GM12878 (cell line): ENCODE data around the gene BSND. TPM values are rescaled to one million over a fixed set of nuclear protein-coding genes. Genes with fewer than 3 reads are reported as not detected.

ENCODE experiments used
- ATAC-seq: fragments of 200-7000 bp; cut with Tn5 transposase; 3 replicates; pipeline ENCODE4 v1.9.1; 2020; ENCODE audit warnings: mild to moderate bottlenecking, moderate library complexity
- BruUV-seq: library from RNA; stranded (reverse); fragments of 400-500 nt; replicated peaks from 2 replicates; lab custom pipeline; 2021; lab: Mats Ljungman, UMichigan
- CTCF ChIA-PET: fragments of 300-600 bp; sonication (Branson Sonifier 250); formaldehyde crosslinking; extraction: SDS; loops from one replicate; lab custom pipeline; 2021; ENCODE audit warnings: inconsistent platforms; lab: Yijun Ruan, JAX
- POLR2A ChIA-PET: fragments of 350-600 bp; formaldehyde crosslinking; extraction: SDS; loops from one replicate; lab custom pipeline; 2021; ENCODE audit warnings: inconsistent platforms; lab: Charles Lee
- RAD21 ChIA-PET: fragments of 300-600 bp; sonication (Branson Sonifier 250); formaldehyde crosslinking; loops from one replicate; lab custom pipeline; 2023; ENCODE audit warnings: antibody characterized with exemption; ENCODE audit not compliant: unreplicated experiment; lab: Charles Lee
- SMC1A ChIA-PET: fragments of 300-600 bp; sonication (Branson Sonifier 250); formaldehyde crosslinking; loops from one replicate; lab custom pipeline; 2023; ENCODE audit not compliant: unreplicated experiment, uncharacterized antibody; lab: Charles Lee
- DNase-seq: peaks from one replicate; pipeline ENCODE4 v3.0.0-alpha.2; 2011; ENCODE audit warnings: low read depth, low spot score
- FAIRE-seq: peaks from 3 replicates; lab custom pipeline; 2011; peaks lifted over from hg19 to GRCh38; lab: Jason Lieb, UNC
- H2AFZ ChIP-seq: 2 replicates; pipeline ENCODE4 v1.6.0; 2011; ENCODE audit warnings: low read depth, low read length, control low read depth; ENCODE audit not compliant: control insufficient read depth
- H3K27ac ChIP-seq: 2 replicates; pipeline ENCODE4 v1.5.1; 2011; ENCODE audit warnings: control low read depth; ENCODE audit not compliant: control insufficient read depth, insufficient read depth
- H3K27me3 ChIP-seq, 2 experiments: replicated peaks in 1 of 2; 2 replicates each; pipeline versions ENCODE4 v1.6.0 to v1.6.1; 2011; ENCODE audit warnings: low read length in 1 of 2; ENCODE audit not compliant: control insufficient read depth in 2 of 2, insufficient read depth in 2 of 2
- H3K36me3 ChIP-seq, 2 experiments: 2 replicates each; pipeline ENCODE4 v1.5.1; 2011; ENCODE audit warnings: low read length in 1 of 2; ENCODE audit not compliant: control insufficient read depth in 2 of 2, insufficient read depth in 2 of 2
- H3K4me1 ChIP-seq: 2 replicates; pipeline ENCODE4 v1.6.1; 2011; ENCODE audit warnings: mild to moderate bottlenecking, low read length, moderate library complexity, mixed read lengths; ENCODE audit not compliant: control insufficient read depth, insufficient read depth
- H3K4me2 ChIP-seq: 2 replicates; pipeline ENCODE4 v1.6.0; 2011; ENCODE audit warnings: control low read depth; ENCODE audit not compliant: control insufficient read depth, insufficient read depth
- H3K4me3 ChIP-seq: fragments of 200-600 bp; sonication (generic); 2 replicates; pipeline ENCODE4 v1.5.1; 2016
- H3K79me2 ChIP-seq: 2 replicates; pipeline ENCODE4 v1.6.0; 2011; ENCODE audit warnings: low read length; ENCODE audit not compliant: control insufficient read depth, insufficient read depth
- H3K9ac ChIP-seq: 2 replicates; pipeline ENCODE4 v1.8.0; 2011; ENCODE audit warnings: low read length, control low read depth, mixed read lengths; ENCODE audit not compliant: control insufficient read depth, insufficient read depth
- H3K9me3 ChIP-seq: replicated peaks from 3 replicates; pipeline ENCODE4 v1.5.1; 2011; ENCODE audit warnings: mild to moderate bottlenecking, low read length; ENCODE audit not compliant: control insufficient read depth, insufficient read depth
- H4K20me1 ChIP-seq: 2 replicates; pipeline ENCODE4 v1.6.0; 2011; ENCODE audit not compliant: control insufficient read depth, insufficient read depth
- CREB1 ChIP-seq: IDR thresholded peaks from 2 replicates; pipeline ENCODE4 v1.6.1; 2012; ENCODE audit warnings: low read depth, mild to moderate bottlenecking, inconsistent platforms
- EED ChIP-seq: sonication (generic); IDR thresholded peaks from 2 replicates; pipeline ENCODE4 v1.6.1; 2016; ENCODE audit warnings: antibody characterized with exemption, low read depth
- FOXK2 ChIP-seq: fragments of 450-650 bp; IDR thresholded peaks from 2 replicates; pipeline ENCODE4 v1.6.1; 2017; ENCODE audit warnings: mild to moderate bottlenecking, moderate library complexity
- NFXL1 ChIP-seq: fragments of 450-650 bp; IDR thresholded peaks from 2 replicates; pipeline ENCODE4 v1.6.1; 2017; ENCODE audit warnings: antibody characterized with exemption, mild to moderate bottlenecking, borderline replicate concordance
- POU2F2 ChIP-seq: IDR thresholded peaks from 3 replicates; pipeline ENCODE4 v1.6.1; 2011; ENCODE audit warnings: low read depth, mild to moderate bottlenecking, low read length, borderline replicate concordance
- RELA ChIP-seq: fragments of 450-650 bp; IDR thresholded peaks from 2 replicates; pipeline ENCODE4 v1.8.0; 2014; ENCODE audit warnings: borderline replicate concordance; ENCODE audit not compliant: partially characterized antibody
- RUNX3 ChIP-seq: IDR thresholded peaks from 2 replicates; pipeline ENCODE4 v1.6.1; 2012; ENCODE audit warnings: low read length, inconsistent platforms
- SMAD5 ChIP-seq: IDR thresholded peaks from 2 replicates; pipeline ENCODE4 v1.6.1; 2016; ENCODE audit warnings: antibody characterized with exemption, low read depth
- SUZ12 ChIP-seq: fragments of 200-600 bp; sonication (generic); IDR thresholded peaks from one replicate; pipeline ENCODE4 v1.6.1; 2018; ENCODE audit warnings: antibody characterized with exemption, mild to moderate bottlenecking; ENCODE audit not compliant: unreplicated experiment
- WGBS: methylation state at CpG from one replicate; pipeline ENCODE4 v1.1.6; 2016; ENCODE audit warnings: low lambda C conversion rate; ENCODE audit not compliant: insufficient replicate concordance, insufficient coverage; ENCODE audit errors: missing lambda C conversion rate; 5-methylcytosine and 5-hydroxymethylcytosine counted together
- in situ Hi-C: fragments of 300-500 bp; cut with MboI; formaldehyde crosslinking; loops from 9 replicates; pipeline ENCODE4 v1.14.3; 2018; ENCODE audit warnings: mixed read lengths
- intact Hi-C: fragments of 100-400 bp; cut with micrococcal nuclease; formaldehyde crosslinking; loops from one replicate; pipeline ENCODE4 v1.14.2; 2022; ENCODE audit not compliant: unreplicated experiment
- polyA plus RNA-seq, 11 experiments: library from polyadenylated mRNA; depleted of rRNA in 4 of 11; unstranded in 6 of 11; stranded (reverse) in 5 of 11; fragments of >200 nt; fragmentation: Nextera tagmentation in 4 of 11; fragmentation: Illumina TruSeq in 1 of 11; extraction: Ambion mirVana in 4 of 11; extraction: Trizol in 1 of 11; gene quantifications; 1 replicate in 1 of 11; 2 replicates in 10 of 11; pipeline versions ENCODE4 v1.2.1 to v1.2.3, GENCODE V29; 2011 to 2016; ENCODE audit warnings: inconsistent platforms in 2 of 11, missing spikeins in 2 of 11, low read depth in 1 of 11
- total RNA-seq, 4 experiments: library from RNA; depleted of rRNA in 3 of 4; stranded (reverse); fragments of >200 nt in 3 of 4; fragmentation: Illumina TruSeq in 1 of 4; extraction: Trizol in 1 of 4; gene quantifications; 2 replicates each; pipeline versions ENCODE4 v1.2.1 to v1.2.3, GENCODE V29; 2013 to 2021
- TF ChIP-seq, protein P1 (sequence below): fragments of 450-650 bp; IDR thresholded peaks from 2 replicates; pipeline ENCODE4 v1.6.1; 2017; ENCODE audit warnings: low read depth, mild to moderate bottlenecking, moderate library complexity
- TF ChIP-seq, protein P2 (sequence below): fragments of 450-650 bp; conservative IDR thresholded peaks from 2 replicates; pipeline ENCODE4 v1.6.1; 2017; ENCODE audit warnings: mild to moderate bottlenecking, moderate library complexity
- TF ChIP-seq, protein P3 (sequence below): fragments of 450-650 bp; IDR thresholded peaks from 2 replicates; pipeline ENCODE4 v1.6.1; 2018; ENCODE audit warnings: mild to moderate bottlenecking, low read depth, moderate library complexity; ENCODE audit not compliant: partially characterized antibody

The BSND gene
- total and polyA plus RNA-seq, 10 of the 15 experiments (the other 5 are each of a cell fraction or from before 2014, with no cell fraction given) = not detected

DNA sequence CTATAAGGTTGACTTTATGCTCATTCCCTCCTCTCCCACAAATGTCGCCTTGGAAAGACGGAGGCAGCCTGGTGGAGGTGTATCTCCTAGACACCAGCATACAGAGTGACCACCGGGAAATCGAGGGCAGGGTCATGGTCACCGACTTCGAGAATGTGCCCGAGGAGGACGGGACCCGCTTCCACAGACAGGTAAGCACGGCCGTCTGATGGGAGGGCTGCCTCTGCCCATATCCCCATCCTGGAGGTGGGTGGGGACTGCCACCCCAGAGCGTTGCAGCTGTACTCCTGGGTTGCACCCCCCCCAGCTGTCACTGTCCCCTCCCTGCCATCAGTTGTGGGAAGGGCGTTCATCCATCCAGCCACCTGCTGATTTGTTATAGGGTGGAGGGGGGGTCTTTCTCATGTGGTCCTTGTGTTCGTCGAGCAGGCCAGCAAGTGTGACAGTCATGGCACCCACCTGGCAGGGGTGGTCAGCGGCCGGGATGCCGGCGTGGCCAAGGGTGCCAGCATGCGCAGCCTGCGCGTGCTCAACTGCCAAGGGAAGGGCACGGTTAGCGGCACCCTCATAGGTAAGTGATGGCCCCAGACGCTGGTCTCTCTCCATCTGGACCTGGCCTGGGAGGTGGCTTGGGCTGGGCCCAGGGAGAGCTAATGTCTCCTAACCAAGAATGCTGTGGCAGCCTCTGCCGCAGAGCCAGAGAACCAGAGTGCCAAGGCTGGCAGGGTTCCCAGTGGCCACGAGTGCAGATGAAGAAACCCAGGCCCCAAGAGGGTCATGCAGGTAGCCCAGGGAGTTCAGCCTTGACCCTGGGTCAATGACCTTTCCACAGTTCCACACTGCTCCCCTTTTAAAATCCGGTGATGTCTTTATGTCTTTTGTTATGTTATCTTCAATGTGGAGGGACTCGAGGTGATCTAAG, 53.7 kb downstream of the BSND start:
- 21% methylated on average over 29 of the region's 29 CpGs for WGBS

More for the DNA sequence above, 53.7 kb downstream of the BSND start:
- ChIA-PET CTCF (no interaction called here), RAD21 (no interaction called here), POLR2A (no interaction called here), SMC1A (no interaction called here)
- H4K20me1 ChIP-seq = no peaks in the 10 kb centered on the region
- no TSS peak for BruUV-seq
- in situ Hi-C loops = no loop called here
- no peak overlapping the region for H3K4me3 ChIP-seq
- ATAC-seq = no peak
- no peak overlapping the region for H2AFZ ChIP-seq
- DNase-seq = no peak
- no peaks in the 10 kb centered on the region for H3K79me2 ChIP-seq
- H3K4me2 ChIP-seq = no peak overlapping the region
- H3K9me3 ChIP-seq = no peaks in the 10 kb centered on the region
- H3K27me3 ChIP-seq = peaks cover 3 to 5% of the 10 kb centered on the region in 2 experiments; a peak in 3 of 4 replicates
- no peak overlapping the region for H3K27ac ChIP-seq
- H3K4me1 ChIP-seq = no peaks in the 10 kb centered on the region
- no peak overlapping the region for H3K9ac ChIP-seq
- no peak for FAIRE-seq
- intact Hi-C loops = no loop called here
- TF ChIP-seq RUNX3 (no peak), CREB1 (no peak), RELA (no peak), NFXL1 (no peak), SMAD5 (no peak), POU2F2 (no peak), EED (no peak), FOXK2 (no peak), SUZ12 (no peak)
- TF ChIP-seq, protein P1, sequence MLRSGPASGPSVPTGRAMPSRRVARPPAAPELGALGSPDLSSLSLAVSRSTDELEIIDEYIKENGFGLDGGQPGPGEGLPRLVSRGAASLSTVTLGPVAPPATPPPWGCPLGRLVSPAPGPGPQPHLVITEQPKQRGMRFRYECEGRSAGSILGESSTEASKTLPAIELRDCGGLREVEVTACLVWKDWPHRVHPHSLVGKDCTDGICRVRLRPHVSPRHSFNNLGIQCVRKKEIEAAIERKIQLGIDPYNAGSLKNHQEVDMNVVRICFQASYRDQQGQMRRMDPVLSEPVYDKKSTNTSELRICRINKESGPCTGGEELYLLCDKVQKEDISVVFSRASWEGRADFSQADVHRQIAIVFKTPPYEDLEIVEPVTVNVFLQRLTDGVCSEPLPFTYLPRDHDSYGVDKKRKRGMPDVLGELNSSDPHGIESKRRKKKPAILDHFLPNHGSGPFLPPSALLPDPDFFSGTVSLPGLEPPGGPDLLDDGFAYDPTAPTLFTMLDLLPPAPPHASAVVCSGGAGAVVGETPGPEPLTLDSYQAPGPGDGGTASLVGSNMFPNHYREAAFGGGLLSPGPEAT = no peak
- TF ChIP-seq, protein P2, sequence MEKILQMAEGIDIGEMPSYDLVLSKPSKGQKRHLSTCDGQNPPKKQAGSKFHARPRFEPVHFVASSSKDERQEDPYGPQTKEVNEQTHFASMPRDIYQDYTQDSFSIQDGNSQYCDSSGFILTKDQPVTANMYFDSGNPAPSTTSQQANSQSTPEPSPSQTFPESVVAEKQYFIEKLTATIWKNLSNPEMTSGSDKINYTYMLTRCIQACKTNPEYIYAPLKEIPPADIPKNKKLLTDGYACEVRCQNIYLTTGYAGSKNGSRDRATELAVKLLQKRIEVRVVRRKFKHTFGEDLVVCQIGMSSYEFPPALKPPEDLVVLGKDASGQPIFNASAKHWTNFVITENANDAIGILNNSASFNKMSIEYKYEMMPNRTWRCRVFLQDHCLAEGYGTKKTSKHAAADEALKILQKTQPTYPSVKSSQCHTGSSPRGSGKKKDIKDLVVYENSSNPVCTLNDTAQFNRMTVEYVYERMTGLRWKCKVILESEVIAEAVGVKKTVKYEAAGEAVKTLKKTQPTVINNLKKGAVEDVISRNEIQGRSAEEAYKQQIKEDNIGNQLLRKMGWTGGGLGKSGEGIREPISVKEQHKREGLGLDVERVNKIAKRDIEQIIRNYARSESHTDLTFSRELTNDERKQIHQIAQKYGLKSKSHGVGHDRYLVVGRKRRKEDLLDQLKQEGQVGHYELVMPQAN = no peak
- TF ChIP-seq, protein P3, sequence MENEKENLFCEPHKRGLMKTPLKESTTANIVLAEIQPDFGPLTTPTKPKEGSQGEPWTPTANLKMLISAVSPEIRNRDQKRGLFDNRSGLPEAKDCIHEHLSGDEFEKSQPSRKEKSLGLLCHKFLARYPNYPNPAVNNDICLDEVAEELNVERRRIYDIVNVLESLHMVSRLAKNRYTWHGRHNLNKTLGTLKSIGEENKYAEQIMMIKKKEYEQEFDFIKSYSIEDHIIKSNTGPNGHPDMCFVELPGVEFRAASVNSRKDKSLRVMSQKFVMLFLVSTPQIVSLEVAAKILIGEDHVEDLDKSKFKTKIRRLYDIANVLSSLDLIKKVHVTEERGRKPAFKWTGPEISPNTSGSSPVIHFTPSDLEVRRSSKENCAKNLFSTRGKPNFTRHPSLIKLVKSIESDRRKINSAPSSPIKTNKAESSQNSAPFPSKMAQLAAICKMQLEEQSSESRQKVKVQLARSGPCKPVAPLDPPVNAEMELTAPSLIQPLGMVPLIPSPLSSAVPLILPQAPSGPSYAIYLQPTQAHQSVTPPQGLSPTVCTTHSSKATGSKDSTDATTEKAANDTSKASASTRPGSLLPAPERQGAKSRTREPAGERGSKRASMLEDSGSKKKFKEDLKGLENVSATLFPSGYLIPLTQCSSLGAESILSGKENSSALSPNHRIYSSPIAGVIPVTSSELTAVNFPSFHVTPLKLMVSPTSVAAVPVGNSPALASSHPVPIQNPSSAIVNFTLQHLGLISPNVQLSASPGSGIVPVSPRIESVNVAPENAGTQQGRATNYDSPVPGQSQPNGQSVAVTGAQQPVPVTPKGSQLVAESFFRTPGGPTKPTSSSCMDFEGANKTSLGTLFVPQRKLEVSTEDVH = no peak
- no peaks in the 10 kb centered on the region for H3K36me3 ChIP-seq
